WERI-Rb-1 (cell line): ENCODE results near the gene DDIT3.
A peak's percentile ranks its signal among the peaks of the same experiment; 100 is the strongest.
"Not testable (repeated sequence)": the region's sequence is repeated elsewhere in the genome, so short reads cannot be mapped to it uniquely, and the experiment has no call there.

ENCODE experiments used
- DNase-seq: peaks from one replicate; pipeline ENCODE4 v3.0.0-alpha.2; 2020
- H3K27ac ChIP-seq: fragments of 250-450 bp; sonication (Bioruptor Pico); 2 replicates; pipeline ENCODE4 v1.5.1; 2020; ENCODE audit warnings: mild to moderate bottlenecking, moderate library complexity
- H3K27me3 ChIP-seq: fragments of 250-450 bp; sonication (Bioruptor Pico); 2 replicates; pipeline ENCODE4 v1.5.1; 2021; ENCODE audit warnings: mild to moderate bottlenecking, low read depth, moderate library complexity; ENCODE audit not compliant: insufficient read depth, severe bottlenecking
- H3K36me3 ChIP-seq: fragments of 250-450 bp; sonication (Bioruptor Pico); 2 replicates; pipeline ENCODE4 v1.5.1; 2020; ENCODE audit warnings: mild to moderate bottlenecking, moderate library complexity
- H3K4me3 ChIP-seq: 2 replicates; pipeline ENCODE4 v1.5.1; 2011; ENCODE audit warnings: low read depth, mild to moderate bottlenecking, control low read depth, low read length
- H3K9me3 ChIP-seq: fragments of 250-450 bp; sonication (Bioruptor Pico); 2 replicates; pipeline ENCODE4 v1.5.1; 2021; ENCODE audit warnings: mild to moderate bottlenecking, moderate library complexity; ENCODE audit not compliant: severe bottlenecking
- CTCF ChIP-seq: IDR thresholded peaks from 2 replicates; pipeline ENCODE4 v1.5.1; 2011; ENCODE audit warnings: low read depth, mild to moderate bottlenecking, control low read depth, inconsistent platforms, low read length

The DDIT3 gene

GRCh38 chr12:57518176-57518919, 2.0 kb downstream of the DDIT3 start:
- DNase-seq, result no peak
- peak overlapping the region; percentile 90 for H3K4me3 ChIP-seq
- TF ChIP-seq CTCF, result no peak
- H3K27ac ChIP-seq, result peak overlapping the region; percentile 97
- no peaks in the 10 kb centered on the region for H3K9me3 ChIP-seq
- peaks cover 66% of the 10 kb centered on the region for H3K36me3 ChIP-seq
- H3K27me3 ChIP-seq, result no peaks in the 10 kb centered on the region

GRCh38 chr12:57517718-57518117, 2.6 kb downstream of the DDIT3 start:
- not testable (repeated sequence) for H3K27me3 ChIP-seq, H3K27ac ChIP-seq, H3K4me3 ChIP-seq, DNase-seq, H3K9me3 ChIP-seq
- peaks cover 72% of the 10 kb centered on the region for H3K36me3 ChIP-seq

GRCh38 chr12:57517187-57517586, 3.1 kb downstream of the DDIT3 start:
- TF ChIP-seq CTCF, result no peak
- no peaks in the 10 kb centered on the region for H3K9me3 ChIP-seq
- H3K4me3 ChIP-seq, result no peak overlapping the region
- peaks cover 78% of the 10 kb centered on the region for H3K36me3 ChIP-seq
- H3K27ac ChIP-seq, result 0 out of 2 replicates have a peak overlapping the region, but pooled peaks have one; percentile 15
- no peak for DNase-seq
- no peaks in the 10 kb centered on the region for H3K27me3 ChIP-seq

GRCh38 chr12:57516617-57517153, 3.6 kb downstream of the DDIT3 start:
- Histone ChIP-seq H3K4me3 (no peak overlapping the region), H3K27ac (0 out of 2 replicates have a peak overlapping the region, but pooled peaks have one; percentile 15), H3K27me3 (no peaks in the 10 kb centered on the region), H3K36me3 (peaks cover 83% of the 10 kb centered on the region), H3K9me3 (no peaks in the 10 kb centered on the region)
- no peak for TF ChIP-seq CTCF
- no peak for DNase-seq

GRCh38 chr12:57515934-57516541, 4.3 kb downstream of the DDIT3 start:
- H3K27ac ChIP-seq, result no peak overlapping the region
- no peaks in the 10 kb centered on the region for H3K27me3 ChIP-seq
- H3K9me3 ChIP-seq, result no peaks in the 10 kb centered on the region
- H3K36me3 ChIP-seq, result peaks cover 89% of the 10 kb centered on the region
- H3K4me3 ChIP-seq, result no peak overlapping the region
- no peak for TF ChIP-seq CTCF
- no peak for DNase-seq

GRCh38 chr12:57515408-57515933, 4.8 kb downstream of the DDIT3 start:
- TF ChIP-seq CTCF, result no peak
- DNase-seq, result no peak
- Histone ChIP-seq H3K27me3 (no peaks in the 10 kb centered on the region), H3K27ac (no peak overlapping the region; the same call in 1 of the 2 replicates), H3K4me3 (no peak overlapping the region), H3K36me3 (peaks cover 95% of the 10 kb centered on the region), H3K9me3 (no peaks in the 10 kb centered on the region)
